ENCODE data around the gene GSS.

The GSS gene

GRCh38 chr20:34927736-34928135 is 27.9 kb downstream of the GSS start:
- Histone ChIP-seq H3K9me2 (ENCODE audit: low read depth, low read length) (no peaks in the 10 kb centered on the region), H4K20me1 (ENCODE audit: insufficient read depth, low read length) (no peaks in the 10 kb centered on the region), H3K4me2 (ENCODE audit: low read length) (no peak overlapping the region), H3K79me2 (ENCODE audit: insufficient read depth, low read length) (no peaks in the 10 kb centered on the region), H2AFZ (ENCODE audit: low read length) (no peak overlapping the region), H3K4me3 (ENCODE audit: low read depth, low read length, poor library complexity, severe bottlenecking) (no peak overlapping the region), H3K27me3 (ENCODE audit: insufficient read depth, low read length) (no peaks in the 10 kb centered on the region), H3K4me1 (ENCODE audit: insufficient read depth, low read length, severe bottlenecking) (no peaks in the 10 kb centered on the region), H3F3A (ENCODE audit: insufficient read depth, low read length) (no peaks in the 10 kb centered on the region), H3K36me3 (ENCODE audit: insufficient read depth, low read length) (peaks cover 28% of the 10 kb centered on the region), H3K27ac (ENCODE audit: low read depth, low read length, poor library complexity, severe bottlenecking) (no peak overlapping the region), H3K9ac (ENCODE audit: low read length) (no peak overlapping the region), H3K9me3 (ENCODE audit: low read length) (no peaks in the 10 kb centered on the region)
- TF ChIP-seq CTCF (IDR thresholded peaks at IDR 0.05; ENCODE audit: low read length) (no peak), EZH2 (IDR thresholded peaks at IDR 0.05; ENCODE audit: borderline replicate concordance, low read length) (no peak)

- H3F3A ChIP-seq (ENCODE audit: insufficient read depth, low read length): no peaks in the 10 kb centered on the region
- no peaks in the 10 kb centered on the region for H3K27me3 ChIP-seq (ENCODE audit: insufficient read depth, low read length)
- no peak overlapping the region for H3K9ac ChIP-seq (ENCODE audit: low read length)
- H3K27ac ChIP-seq (ENCODE audit: low read depth, low read length, poor library complexity, severe bottlenecking): no peak overlapping the region
- H3K36me3 ChIP-seq (ENCODE audit: insufficient read depth, low read length): peaks cover 21% of the 10 kb centered on the region
- H2AFZ ChIP-seq (ENCODE audit: low read length): no peak overlapping the region
- no peaks in the 10 kb centered on the region for H3K4me1 ChIP-seq (ENCODE audit: insufficient read depth, low read length, severe bottlenecking)
- no peaks in the 10 kb centered on the region for H3K9me3 ChIP-seq (ENCODE audit: low read length)
- no peak overlapping the region for H3K4me2 ChIP-seq (ENCODE audit: low read length)
- no peaks in the 10 kb centered on the region for H4K20me1 ChIP-seq (ENCODE audit: insufficient read depth, low read length)
- TF ChIP-seq EZH2 (IDR thresholded peaks at IDR 0.05; ENCODE audit: borderline replicate concordance, low read length): no peak
- no peak for TF ChIP-seq CTCF (IDR thresholded peaks at IDR 0.05; ENCODE audit: low read length)
- no peaks in the 10 kb centered on the region for H3K9me2 ChIP-seq (ENCODE audit: low read depth, low read length)
- H3K4me3 ChIP-seq (ENCODE audit: low read depth, low read length, poor library complexity, severe bottlenecking): no peak overlapping the region
- no peaks in the 10 kb centered on the region for H3K79me2 ChIP-seq (ENCODE audit: insufficient read depth, low read length)
These were observed 29.0 kb downstream of the GSS start for GRCh38 chr20:34926581-34926980.

- no peak overlapping the region for H2AFZ ChIP-seq (ENCODE audit: low read length)
- no peaks in the 10 kb centered on the region for H3K9me3 ChIP-seq (ENCODE audit: low read length)
- no peaks in the 10 kb centered on the region for H3F3A ChIP-seq (ENCODE audit: insufficient read depth, low read length)
- H3K9ac ChIP-seq (ENCODE audit: low read length): no peak overlapping the region
- H3K27ac ChIP-seq (ENCODE audit: low read depth, low read length, poor library complexity, severe bottlenecking): no peak overlapping the region
- H3K27me3 ChIP-seq (ENCODE audit: insufficient read depth, low read length): no peaks in the 10 kb centered on the region
- no peaks in the 10 kb centered on the region for H4K20me1 ChIP-seq (ENCODE audit: insufficient read depth, low read length)
- no peak for TF ChIP-seq EZH2 (IDR thresholded peaks at IDR 0.05; ENCODE audit: borderline replicate concordance, low read length)
- TF ChIP-seq CTCF (IDR thresholded peaks at IDR 0.05; ENCODE audit: low read length): no peak
- H3K79me2 ChIP-seq (ENCODE audit: insufficient read depth, low read length): no peaks in the 10 kb centered on the region
- no peak overlapping the region for H3K4me3 ChIP-seq (ENCODE audit: low read depth, low read length, poor library complexity, severe bottlenecking)
- peaks cover 21% of the 10 kb centered on the region for H3K36me3 ChIP-seq (ENCODE audit: insufficient read depth, low read length)
- H3K4me2 ChIP-seq (ENCODE audit: low read length): no peak overlapping the region
- no peaks in the 10 kb centered on the region for H3K9me2 ChIP-seq (ENCODE audit: low read depth, low read length)
- H3K4me1 ChIP-seq (ENCODE audit: insufficient read depth, low read length, severe bottlenecking): no peaks in the 10 kb centered on the region
These were observed 29.6 kb downstream of the GSS start for GRCh38 chr20:34925981-34926380.

Measured in OCI-LY1 (cell line).